ENCODE results near the gene NRN1L. TPM values are rescaled to one million over a fixed set of nuclear protein-coding genes. Genes with fewer than 3 reads are reported as not detected.

Gene NRN1L
- total and polyA plus RNA-seq, 2 donors from 2014 or later: 1.1 to 1.2 TPM

- Histone ChIP-seq H3K27ac (ENCODE audit: low read depth in 2 of 2, low read length in 2 of 2) (no peak overlapping the region), H3K27me3 (ENCODE audit: control insufficient read depth, insufficient read depth, low read length) (no peaks in the 10 kb centered on the region), H3K4me1 (ENCODE audit: control insufficient read depth in 2 of 3, insufficient read depth in 2 of 3, low read depth in 1 of 3, low read length in 3 of 3) (peaks cover 0 to 20% (median 8%) of the 10 kb centered on the region in 3 donors), H3K4me3 (ENCODE audit: low read length in 3 of 3) (no peak overlapping the region), H3K9ac (ENCODE audit: low read length in 3 of 3) (no peak overlapping the region), H3K9me3 (ENCODE audit: control insufficient read depth in 2 of 3, insufficient read depth in 1 of 3, low read length in 3 of 3) (no peaks in the 10 kb centered on the region), H3K36me3 (ENCODE audit: control insufficient read depth in 2 of 3, insufficient read depth in 3 of 3, low read length in 3 of 3) (no peaks in the 10 kb centered on the region)
- FAIRE-seq (no peak), DNase-seq (peak in 1 of 5 donors; percentile 19)
- intact Hi-C loops (cut with DNase I): no loop called here
- TF ChIP-seq, protein P1, sequence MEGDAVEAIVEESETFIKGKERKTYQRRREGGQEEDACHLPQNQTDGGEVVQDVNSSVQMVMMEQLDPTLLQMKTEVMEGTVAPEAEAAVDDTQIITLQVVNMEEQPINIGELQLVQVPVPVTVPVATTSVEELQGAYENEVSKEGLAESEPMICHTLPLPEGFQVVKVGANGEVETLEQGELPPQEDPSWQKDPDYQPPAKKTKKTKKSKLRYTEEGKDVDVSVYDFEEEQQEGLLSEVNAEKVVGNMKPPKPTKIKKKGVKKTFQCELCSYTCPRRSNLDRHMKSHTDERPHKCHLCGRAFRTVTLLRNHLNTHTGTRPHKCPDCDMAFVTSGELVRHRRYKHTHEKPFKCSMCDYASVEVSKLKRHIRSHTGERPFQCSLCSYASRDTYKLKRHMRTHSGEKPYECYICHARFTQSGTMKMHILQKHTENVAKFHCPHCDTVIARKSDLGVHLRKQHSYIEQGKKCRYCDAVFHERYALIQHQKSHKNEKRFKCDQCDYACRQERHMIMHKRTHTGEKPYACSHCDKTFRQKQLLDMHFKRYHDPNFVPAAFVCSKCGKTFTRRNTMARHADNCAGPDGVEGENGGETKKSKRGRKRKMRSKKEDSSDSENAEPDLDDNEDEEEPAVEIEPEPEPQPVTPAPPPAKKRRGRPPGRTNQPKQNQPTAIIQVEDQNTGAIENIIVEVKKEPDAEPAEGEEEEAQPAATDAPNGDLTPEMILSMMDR (IDR thresholded peaks at IDR 0.05; ENCODE audit: borderline replicate concordance, extremely low read depth, insufficient read depth): no peak
These were observed 12.5 kb downstream of the NRN1L start for GRCh38 chr16:67897231-67897630.

DNA sequence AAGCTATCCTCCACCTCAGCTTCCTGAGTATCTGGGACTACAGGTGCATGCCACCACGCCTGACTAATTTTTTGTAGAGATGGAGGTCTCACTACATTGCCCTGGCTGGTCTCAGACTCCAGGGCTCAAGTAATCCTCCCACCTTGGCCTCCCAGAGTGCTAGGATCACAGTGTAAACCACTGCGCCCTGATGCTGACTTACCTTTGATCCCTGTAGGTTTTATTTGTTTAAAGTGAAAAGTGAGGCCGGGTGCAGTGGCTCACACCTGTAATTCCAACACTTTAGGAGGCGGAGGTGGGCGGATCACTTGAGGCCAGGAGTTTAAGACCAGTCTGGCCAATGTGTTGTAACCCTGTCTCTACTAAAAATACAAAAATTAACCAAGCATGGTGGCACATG lies 17.0 kb downstream of the NRN1L start:
- no peak for FAIRE-seq
- TF ChIP-seq, protein P1 (IDR thresholded peaks at IDR 0.05; ENCODE audit: borderline replicate concordance, extremely low read depth, insufficient read depth): no peak
- no peak for DNase-seq
- H3K4me1 ChIP-seq (ENCODE audit: control insufficient read depth in 2 of 3, insufficient read depth in 2 of 3, low read depth in 1 of 3, low read length in 3 of 3): peaks cover 0 to 4% (median 0%) of the 10 kb centered on the region in 3 donors
- no peak overlapping the region for H3K4me3 ChIP-seq (ENCODE audit: low read length in 3 of 3)
- peaks cover 0 to 2% (median 0%) of the 10 kb centered on the region in 3 donors for H3K36me3 ChIP-seq (ENCODE audit: control insufficient read depth in 2 of 3, insufficient read depth in 3 of 3, low read length in 3 of 3)
- H3K9me3 ChIP-seq (ENCODE audit: control insufficient read depth in 2 of 3, insufficient read depth in 1 of 3, low read length in 3 of 3): no peaks in the 10 kb centered on the region
- intact Hi-C loops (cut with DNase I): no loop called here
- H3K27me3 ChIP-seq (ENCODE audit: control insufficient read depth, insufficient read depth, low read length): no peaks in the 10 kb centered on the region
- H3K27ac ChIP-seq (ENCODE audit: low read depth in 2 of 2, low read length in 2 of 2): no peak overlapping the region
- no peak overlapping the region for H3K9ac ChIP-seq (ENCODE audit: low read length in 3 of 3)

DNA sequence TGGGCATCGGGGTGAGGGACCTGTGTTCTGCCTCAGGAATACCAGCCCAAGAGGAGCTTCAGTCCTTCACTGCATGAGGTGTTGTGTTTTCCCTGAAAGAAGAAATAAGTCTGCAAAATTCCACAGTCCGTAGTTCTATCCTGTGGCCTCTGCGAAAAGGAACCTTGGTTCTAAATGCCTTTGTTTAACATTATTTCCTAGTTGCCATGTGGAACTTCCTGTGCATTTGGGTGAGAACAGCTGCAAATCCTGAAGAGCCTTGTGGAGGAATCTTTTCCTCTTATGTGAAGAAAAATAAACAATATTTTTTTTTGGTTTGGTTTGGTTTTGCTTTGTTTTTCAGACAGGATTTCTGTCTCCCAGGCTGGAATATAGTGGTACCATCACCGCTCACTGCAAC lies 18.1 kb downstream of the NRN1L start:
- H3K9ac ChIP-seq (ENCODE audit: low read length in 3 of 3): no peak overlapping the region
- no peaks in the 10 kb centered on the region for H3K4me1 ChIP-seq (ENCODE audit: control insufficient read depth in 2 of 3, insufficient read depth in 2 of 3, low read depth in 1 of 3, low read length in 3 of 3)
- peaks cover 0 to 2% (median 0%) of the 10 kb centered on the region in 3 donors for H3K36me3 ChIP-seq (ENCODE audit: control insufficient read depth in 2 of 3, insufficient read depth in 3 of 3, low read length in 3 of 3)
- TF ChIP-seq, protein P1 (IDR thresholded peaks at IDR 0.05; ENCODE audit: borderline replicate concordance, extremely low read depth, insufficient read depth): no peak
- no peaks in the 10 kb centered on the region for H3K27me3 ChIP-seq (ENCODE audit: control insufficient read depth, insufficient read depth, low read length)
- H3K27ac ChIP-seq (ENCODE audit: low read depth in 2 of 2, low read length in 2 of 2): no peak overlapping the region
- intact Hi-C loops (cut with DNase I): no loop called here
- no peak overlapping the region for H3K4me3 ChIP-seq (ENCODE audit: low read length in 3 of 3)
- H3K9me3 ChIP-seq (ENCODE audit: control insufficient read depth in 2 of 3, insufficient read depth in 1 of 3, low read length in 3 of 3): no peaks in the 10 kb centered on the region
- FAIRE-seq (no peak), DNase-seq (no peak)

Data from kidney (tissue), 14 donors.